Right cardiac atrium (tissue), 5 donors: ENCODE data around the gene FBXO46. TPM values are rescaled to one million over a fixed set of nuclear protein-coding genes. Genes with fewer than 3 reads are reported as not detected.

Experiments used
- ATAC-seq, 2 donors: fragments of 200-7000 bp; cut with Tn5 transposase; one replicate each; pipeline versions ENCODE4 v1.8.0 to v1.9.1; 2020; ENCODE audit warnings: moderate library complexity in 2 of 2, mild to moderate bottlenecking in 1 of 2
- DNase-seq, 3 donors: peaks; one replicate each; pipeline ENCODE4 v3.0.0-alpha.2; 2020
- H3K27ac ChIP-seq: one replicate; pipeline ENCODE4 v1.5.1; 2013; ENCODE audit warnings: mild to moderate bottlenecking, low read length, control low read depth, moderate library complexity
- H3K27me3 ChIP-seq: one replicate; pipeline ENCODE4 v1.6.1; 2013; ENCODE audit not compliant: control insufficient read depth, insufficient read depth
- H3K4me1 ChIP-seq: one replicate; pipeline ENCODE4 v1.6.1; 2013; ENCODE audit warnings: low read length; ENCODE audit not compliant: control insufficient read depth, insufficient read depth
- H3K4me3 ChIP-seq: one replicate; pipeline ENCODE4 v1.5.1; 2013; ENCODE audit warnings: low read length, control low read depth
- H3K9me3 ChIP-seq: one replicate; pipeline ENCODE4 v1.6.1; 2013; ENCODE audit warnings: low read length; ENCODE audit not compliant: control insufficient read depth
- WGBS: extraction: QIAGEN DNeasy Blood & Tissue Kit; methylation state at CpG from one replicate; pipeline ENCODE4 v1.1.7; 2013; 5-methylcytosine and 5-hydroxymethylcytosine counted together
- intact Hi-C, 4 donors: fragments of 100-400 bp; cut with DNase I; formaldehyde crosslinking; loops; one replicate each; pipeline versions ENCODE4 v1.11.0 to v1.14.0; 2022 to 2023
- polyA plus RNA-seq: library from polyadenylated mRNA; stranded (reverse); fragments of 200-250 nt; gene quantifications from one replicate; pipeline ENCODE4 v1.2.3, GENCODE V29; 2013
- total RNA-seq, 4 donors: library from RNA; stranded (reverse); fragmentation: NEBNext Ultra II Directional; extraction: Animal tissue kit (Norgen Biotek cat#: 25700); gene quantifications; one replicate each; pipeline ENCODE4 v1.2.1, GENCODE V29; 2021
- donor health status: healthy with polysubstance abuse.
- donor health status: DM: no; HTN: yes; CAD: no.
- donor health status: DM: no; HTN: no; CAD: no.
- donor health status: DM: no; HTN: yes; CAD: no; lungs with severe emphysema.
- donor health status: DM: yes; HTN: yes; CAD: no.

Gene FBXO46
- total and polyA plus RNA-seq, 5 donors: 9.4 to 13.2 (median 12.6) TPM

GRCh38 chr19:45771311-45771933 is 40.7 kb upstream of the FBXO46 start:
- intact Hi-C loops: no loop called here
- Histone ChIP-seq H3K27ac (peak overlapping the region; percentile 86), H3K4me3 (no peak overlapping the region), H3K4me1 (no peaks in the 10 kb centered on the region), H3K27me3 (no peaks in the 10 kb centered on the region), H3K9me3 (no peaks in the 10 kb centered on the region)
- DNase-seq (peak in 2 of 3 donors; percentile 75 to 77), ATAC-seq (no peak)
- whole genome bisulfite sequencing: 84% methylated on average over 46 of the region's 46 CpGs

GRCh38 chr19:45770192-45771101 is 39.8 kb upstream of the FBXO46 start:
- DNase-seq (peak; percentile 97 to 99 (median 99)), ATAC-seq (peak; percentile 81 to 83)
- Histone ChIP-seq H3K4me3 (peak overlapping the region; percentile 33), H3K27ac (peak overlapping the region; percentile 86), H3K9me3 (no peaks in the 10 kb centered on the region), H3K27me3 (no peaks in the 10 kb centered on the region), H3K4me1 (no peaks in the 10 kb centered on the region)
- 3% methylated on average over 79 of the region's 79 CpGs for WGBS
- intact Hi-C loops: no loop called here

- no peaks in the 10 kb centered on the region for H3K4me1 ChIP-seq
- H3K4me3 ChIP-seq: peak overlapping the region; percentile 33
- H3K27ac ChIP-seq: peak overlapping the region; percentile 86
- ATAC-seq: peak in 1 of 2 donors; percentile 1
- WGBS: under 1% methylated on average over 28 of the region's 28 CpGs
- intact Hi-C loops: loop anchor here in 1 of 4 donors (5.0 to 10.0 kb wide), 2 partner anchors 55 to 78 kb away; partner anchors contain the start of genes QPCTL and SNRPD2
- no peaks in the 10 kb centered on the region for H3K27me3 ChIP-seq
- H3K9me3 ChIP-seq: no peaks in the 10 kb centered on the region
- peak; percentile 65 to 87 (median 78) for DNase-seq
Observed at GRCh38 chr19:45769821-45770191, 39.1 kb upstream of the FBXO46 start.

GRCh38 chr19:45768984-45769782 is 38.5 kb upstream of the FBXO46 start, which contains the start of gene SIX5:
Gene SIX5, minus strand, starts transcription at chr19:45769252. Its CDS starts 408 bp downstream, at chr19:45768844.
- no peaks in the 10 kb centered on the region for H3K9me3 ChIP-seq
- peak within 1 kb of the TSS; percentile 80 for H3K4me3 ChIP-seq
- under 1% methylated on average over 70 of the region's 70 CpGs for WGBS
- H3K27ac ChIP-seq: peak within 1 kb of the TSS; percentile 99
- peak; percentile 99 to 100 (median 99) for DNase-seq
- H3K4me1 ChIP-seq: no peaks in the 10 kb centered on the region
- H3K27me3 ChIP-seq: no peaks in the 10 kb centered on the region
- ATAC-seq: peak; percentile 72 to 73
- intact Hi-C loops: loop anchor here in 1 of 4 donors (5.0 to 10.0 kb wide), 2 partner anchors 54 to 77 kb away; partner anchors contain the start of genes QPCTL and SNRPD2

- H3K4me1 ChIP-seq: no peaks in the 10 kb centered on the region
- WGBS: under 1% methylated on average over 31 of the region's 33 CpGs
- intact Hi-C loops: loop anchor here in 1 of 4 donors (5.0 to 10.0 kb wide), 2 partner anchors 54 to 76 kb away; partner anchors contain the start of genes QPCTL and SNRPD2
- DNase-seq (peak in 2 of 3 donors; percentile 86 to 87), ATAC-seq (no peak)
- peak overlapping the region; percentile 80 for H3K4me3 ChIP-seq
- H3K27ac ChIP-seq: peak overlapping the region; percentile 99
- H3K9me3 ChIP-seq: no peaks in the 10 kb centered on the region
- H3K27me3 ChIP-seq: no peaks in the 10 kb centered on the region
Observed at GRCh38 chr19:45768655-45768983, 37.9 kb upstream of the FBXO46 start.

GRCh38 chr19:45767881-45768654 is 37.4 kb upstream of the FBXO46 start:
- H3K4me1 ChIP-seq: no peaks in the 10 kb centered on the region
- DNase-seq (peak; percentile 70 to 91 (median 90)), ATAC-seq (no peak)
- H3K9me3 ChIP-seq: no peaks in the 10 kb centered on the region
- under 1% methylated on average over 102 of the region's 102 CpGs for WGBS
- H3K4me3 ChIP-seq: peak overlapping the region; percentile 80
- no peaks in the 10 kb centered on the region for H3K27me3 ChIP-seq
- peak overlapping the region; percentile 99 for H3K27ac ChIP-seq
- intact Hi-C loops: loop anchor here in 1 of 4 donors (5.0 to 10.0 kb wide), 2 partner anchors 53 to 76 kb away; partner anchors contain the start of genes QPCTL and SNRPD2

GRCh38 chr19:45767410-45767880 is 36.7 kb upstream of the FBXO46 start:
- H3K4me3 ChIP-seq: peak overlapping the region; percentile 80
- intact Hi-C loops: loop anchor here in 1 of 4 donors (5.0 to 10.0 kb wide), 2 partner anchors 53 to 75 kb away; partner anchors contain the start of genes QPCTL and SNRPD2
- H3K4me1 ChIP-seq: no peaks in the 10 kb centered on the region
- WGBS: 10% methylated on average over 31 of the region's 31 CpGs
- no peaks in the 10 kb centered on the region for H3K27me3 ChIP-seq
- DNase-seq: peak; percentile 81 to 92 (median 90)
- H3K27ac ChIP-seq: peak overlapping the region; percentile 99
- H3K9me3 ChIP-seq: no peaks in the 10 kb centered on the region
- ATAC-seq: peak; percentile 3 to 8

- no peaks in the 10 kb centered on the region for H3K4me1 ChIP-seq
- intact Hi-C loops: loop anchor here in 1 of 4 donors (5.0 to 10.0 kb wide), 2 partner anchors 52 to 75 kb away; partner anchors contain the start of genes QPCTL and SNRPD2
Observed at GRCh38 chr19:45766869-45767346, 36.2 kb upstream of the FBXO46 start.

GRCh38 chr19:45766296-45766868 is 35.7 kb upstream of the FBXO46 start:
- ATAC-seq: no peak

More at GRCh38 chr19:45766869-45767346, 36.2 kb upstream of the FBXO46 start:
- H3K27me3 ChIP-seq: no peaks in the 10 kb centered on the region
- peak overlapping the region; percentile 99 for H3K27ac ChIP-seq
- no peaks in the 10 kb centered on the region for H3K9me3 ChIP-seq
- peak overlapping the region; percentile 80 for H3K4me3 ChIP-seq
- peak in 1 of 3 donors; percentile 82 for DNase-seq
- ATAC-seq: no peak
- 16% methylated on average over 24 of the region's 24 CpGs for WGBS

More at GRCh38 chr19:45766296-45766868, 35.7 kb upstream of the FBXO46 start:
- intact Hi-C loops: loop anchor here in 1 of 4 donors (5.0 to 10.0 kb wide), 2 partner anchors 52 to 74 kb away; partner anchors contain the start of genes QPCTL and SNRPD2
- DNase-seq: peak in 2 of 3 donors; percentile 62 to 85
- Histone ChIP-seq H3K9me3 (no peaks in the 10 kb centered on the region), H3K4me3 (peak overlapping the region; percentile 80), H3K4me1 (no peaks in the 10 kb centered on the region), H3K27ac (peak overlapping the region; percentile 99), H3K27me3 (no peaks in the 10 kb centered on the region)
- 57% methylated on average over 17 of the region's 17 CpGs for WGBS
